Measurements from ENCODE around the gene DDX41. TPM values are rescaled to one million over a fixed set of nuclear protein-coding genes. Genes with fewer than 3 reads are reported as not detected.

Gene DDX41
- total and polyA plus RNA-seq, 2 donors (not counting 1 experiment from before 2014, with no cell fraction given), result 110 to 168 TPM

DNA sequence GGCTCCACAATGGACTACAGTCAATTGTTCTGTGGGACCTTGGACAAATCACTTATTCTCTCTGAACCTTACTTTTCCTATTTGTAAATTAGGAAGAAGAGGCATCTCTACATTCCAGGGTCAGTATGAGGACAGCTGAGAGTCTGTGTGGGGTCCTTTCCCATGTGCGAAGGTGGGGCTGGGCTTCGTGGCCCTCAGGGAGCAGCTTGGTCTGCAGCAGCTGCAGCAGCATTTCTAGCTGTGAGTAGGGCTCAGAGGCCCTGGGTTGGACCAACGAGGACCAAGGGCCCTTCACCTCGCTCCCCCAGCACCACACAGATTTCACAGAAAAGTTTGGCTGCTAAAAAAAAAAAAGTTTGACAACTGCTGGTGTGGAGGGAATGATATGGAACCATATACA is 9.4 kb upstream of the DDX41 start:
- no peak for ATAC-seq (ENCODE audit: low read depth)
- no peak overlapping the region for H3K27ac Mint-ChIP-seq
- TF ChIP-seq, protein P1, sequence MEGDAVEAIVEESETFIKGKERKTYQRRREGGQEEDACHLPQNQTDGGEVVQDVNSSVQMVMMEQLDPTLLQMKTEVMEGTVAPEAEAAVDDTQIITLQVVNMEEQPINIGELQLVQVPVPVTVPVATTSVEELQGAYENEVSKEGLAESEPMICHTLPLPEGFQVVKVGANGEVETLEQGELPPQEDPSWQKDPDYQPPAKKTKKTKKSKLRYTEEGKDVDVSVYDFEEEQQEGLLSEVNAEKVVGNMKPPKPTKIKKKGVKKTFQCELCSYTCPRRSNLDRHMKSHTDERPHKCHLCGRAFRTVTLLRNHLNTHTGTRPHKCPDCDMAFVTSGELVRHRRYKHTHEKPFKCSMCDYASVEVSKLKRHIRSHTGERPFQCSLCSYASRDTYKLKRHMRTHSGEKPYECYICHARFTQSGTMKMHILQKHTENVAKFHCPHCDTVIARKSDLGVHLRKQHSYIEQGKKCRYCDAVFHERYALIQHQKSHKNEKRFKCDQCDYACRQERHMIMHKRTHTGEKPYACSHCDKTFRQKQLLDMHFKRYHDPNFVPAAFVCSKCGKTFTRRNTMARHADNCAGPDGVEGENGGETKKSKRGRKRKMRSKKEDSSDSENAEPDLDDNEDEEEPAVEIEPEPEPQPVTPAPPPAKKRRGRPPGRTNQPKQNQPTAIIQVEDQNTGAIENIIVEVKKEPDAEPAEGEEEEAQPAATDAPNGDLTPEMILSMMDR (IDR thresholded peaks at IDR 0.05), result no peak
- no peak for TF ChIP-seq EZH2 (IDR thresholded peaks at IDR 0.05; ENCODE audit: borderline replicate concordance, insufficient read depth, low read depth, low read length, poor library complexity, severe bottlenecking)
- H3K9me3 Mint-ChIP-seq (ENCODE audit: insufficient read depth), result no peaks in the 10 kb centered on the region
- ChIA-PET POLR2A (interaction anchor here (0.9 kb wide), 1 partner anchor 29 kb away, joined by 3 read pairs; the partner anchor contains the start of gene PDLIM7), CTCF (no interaction called here)
- no peak overlapping the region for H3K9ac ChIP-seq (ENCODE audit: low read length)
- no peaks in the 10 kb centered on the region for H3K27me3 ChIP-seq (replicated peaks in 1 of 4; ENCODE audit: control extremely low read depth in 1 of 4, control insufficient read depth in 3 of 4, insufficient read depth in 4 of 4, low read length in 3 of 4)
- intact Hi-C loops (cut with micrococcal nuclease), result no loop called here
- H3K27ac ChIP-seq (ENCODE audit: low read length in 2 of 2), result no peak overlapping the region
- H3K36me3 ChIP-seq (replicated peaks in 1 of 2; ENCODE audit: control extremely low read depth in 1 of 2, control insufficient read depth in 1 of 2, extremely low read depth in 1 of 2, insufficient read depth in 2 of 2, low read length in 1 of 2), result peaks cover 1 to 83% of the 10 kb centered on the region in 2 experiments
- peaks cover 14% of the 10 kb centered on the region for H4K20me1 ChIP-seq (ENCODE audit: control insufficient read depth, insufficient read depth, low read length, poor library complexity, severe bottlenecking)
- H3K27me3 Mint-ChIP-seq, result no peaks in the 10 kb centered on the region
- no peaks in the 10 kb centered on the region for H3K4me1 ChIP-seq (ENCODE audit: control insufficient read depth in 2 of 2, insufficient read depth in 2 of 2, low read length in 2 of 2)
- H3K4me3 ChIP-seq (ENCODE audit: control extremely low read depth in 1 of 5, extremely low read depth in 1 of 5, insufficient read depth in 1 of 5, low read depth in 2 of 5, low read length in 4 of 5), result no peak overlapping the region
- peaks cover 18% of the 10 kb centered on the region for H3K79me2 ChIP-seq (ENCODE audit: control insufficient read depth, insufficient read depth, low read length)
- no peak overlapping the region for H3K4me3 Mint-ChIP-seq
- H2AFZ ChIP-seq (ENCODE audit: insufficient read depth, low read depth, low read length, poor library complexity, severe bottlenecking), result no peak overlapping the region
- 88% methylated on average over 2 of the region's 4 CpGs for WGBS (ENCODE audit: insufficient coverage)
- no peaks in the 10 kb centered on the region for H3K9me3 ChIP-seq (ENCODE audit: control extremely low read depth in 1 of 3, control insufficient read depth in 2 of 3, insufficient read depth in 1 of 3, low read length in 2 of 3)
- no peak overlapping the region for H3K4me2 ChIP-seq (replicated peaks; ENCODE audit: low read depth, low read length, poor library complexity, severe bottlenecking)
- peaks cover 3% of the 10 kb centered on the region for H3K4me1 Mint-ChIP-seq
- DNase-seq, result no peak

DNA sequence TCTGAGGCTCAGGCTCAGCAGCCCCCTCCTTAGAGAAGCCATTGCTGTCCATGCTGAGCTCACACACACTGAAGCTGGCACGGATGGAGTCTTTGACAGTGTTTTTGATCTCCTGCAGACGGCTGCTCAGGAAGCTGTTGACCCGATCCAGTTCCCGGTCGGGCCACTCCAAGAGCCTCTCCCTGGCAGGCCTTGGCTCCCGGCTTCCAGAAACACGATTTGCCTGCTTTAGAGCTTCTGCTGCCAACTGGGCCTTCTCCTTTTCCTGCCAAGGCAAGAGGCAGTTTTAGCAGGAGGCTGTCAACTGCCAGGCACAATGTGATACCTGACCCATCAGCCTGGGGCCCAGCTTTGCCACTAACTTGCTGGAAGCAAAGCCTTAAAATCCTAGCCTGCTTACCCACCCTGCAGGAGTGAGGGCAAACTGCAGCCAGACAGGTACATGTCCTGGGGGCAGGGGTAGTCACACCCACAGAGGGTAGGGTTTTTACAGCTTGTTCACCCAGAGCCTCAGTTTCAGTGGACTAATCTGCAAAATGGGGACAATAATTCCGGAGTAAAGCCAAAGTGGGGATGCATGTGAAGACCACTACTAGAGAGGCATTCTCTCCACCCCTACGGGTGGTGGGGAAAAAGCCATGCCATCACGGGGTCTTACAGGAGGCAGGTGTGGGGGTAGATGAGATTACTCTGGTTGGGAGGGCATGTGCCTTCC is 8.3 kb upstream of the DDX41 start:
- Histone ChIP-seq H3K36me3 (replicated peaks in 1 of 2; ENCODE audit: control extremely low read depth in 1 of 2, control insufficient read depth in 1 of 2, extremely low read depth in 1 of 2, insufficient read depth in 2 of 2, low read length in 1 of 2) (peaks cover 1 to 83% of the 10 kb centered on the region in 2 experiments), H3K4me3 (ENCODE audit: control extremely low read depth in 1 of 5, extremely low read depth in 1 of 5, insufficient read depth in 1 of 5, low read depth in 2 of 5, low read length in 4 of 5) (no peak overlapping the region), H3K27ac (ENCODE audit: low read length in 2 of 2) (no peak overlapping the region), H4K20me1 (ENCODE audit: control insufficient read depth, insufficient read depth, low read length, poor library complexity, severe bottlenecking) (peaks cover 17% of the 10 kb centered on the region), H3K9ac (ENCODE audit: low read length) (no peak overlapping the region), H3K4me2 (replicated peaks; ENCODE audit: low read depth, low read length, poor library complexity, severe bottlenecking) (no peak overlapping the region), H2AFZ (ENCODE audit: insufficient read depth, low read depth, low read length, poor library complexity, severe bottlenecking) (no peak overlapping the region), H3K79me2 (ENCODE audit: control insufficient read depth, insufficient read depth, low read length) (peaks cover 18% of the 10 kb centered on the region), H3K4me1 (ENCODE audit: control insufficient read depth in 2 of 2, insufficient read depth in 2 of 2, low read length in 2 of 2) (peaks cover 0 to 4% of the 10 kb centered on the region in 2 donors), H3K27me3 (replicated peaks in 1 of 4; ENCODE audit: control extremely low read depth in 1 of 4, control insufficient read depth in 3 of 4, insufficient read depth in 4 of 4, low read length in 3 of 4) (no peaks in the 10 kb centered on the region), H3K9me3 (ENCODE audit: control extremely low read depth in 1 of 3, control insufficient read depth in 2 of 3, insufficient read depth in 1 of 3, low read length in 2 of 3) (no peaks in the 10 kb centered on the region)
- TF ChIP-seq, protein P1 (IDR thresholded peaks at IDR 0.05), result no peak
- no peak for TF ChIP-seq EZH2 (IDR thresholded peaks at IDR 0.05; ENCODE audit: borderline replicate concordance, insufficient read depth, low read depth, low read length, poor library complexity, severe bottlenecking)
- DNase-seq, result no peak
- Mint-ChIP-seq H3K4me1 (peaks cover 11% of the 10 kb centered on the region), H3K9me3 (ENCODE audit: insufficient read depth) (no peaks in the 10 kb centered on the region), H3K27ac (no peak overlapping the region), H3K27me3 (no peaks in the 10 kb centered on the region), H3K4me3 (no peak overlapping the region)
- CTCF ChIA-PET, result interaction anchor here (1.0 kb wide), 2 partner anchors 14 to 135 kb away, joined by 3 to 4 read pairs; no protein-coding TSS in a partner anchor
- WGBS (ENCODE audit: insufficient coverage), result 97% methylated on average over 10 of the region's 10 CpGs
- intact Hi-C loops (cut with micrococcal nuclease), result no loop called here
- ATAC-seq (ENCODE audit: low read depth), result no peak
- POLR2A ChIA-PET, result no interaction called here

All from B cell (primary cell).